ENCODE data around the gene RBM10. TPM values are rescaled to one million over a fixed set of nuclear protein-coding genes. Genes with fewer than 3 reads are reported as not detected.
A peak's percentile ranks its signal among the peaks of the same experiment; 100 is the strongest.

Gene RBM10
- total and polyA plus RNA-seq, 2 of the 13 experiments (the other 11 are each of a cell fraction or from before 2014, with no cell fraction given): 15.9 to 43.1 TPM

GRCh38 chrX:47193475-47194193 is 48.6 kb downstream of the RBM10 start, which contains the start of gene UBA1 (continued):
- TF ChIP-seq FOXP4 (CRISPR knock-in tag; IDR thresholded peaks at IDR 0.05) (peak; percentile 34; the same call in 1 of the 2 replicates), ZBTB25 (CRISPR knock-in tag; IDR thresholded peaks at IDR 0.05) (no peak), KMT2B (CRISPR knock-in tag; IDR thresholded peaks at IDR 0.05) (peak; percentile 18; the same call in 1 of the 2 replicates), ZBTB33 (CRISPR knock-in tag; IDR thresholded peaks at IDR 0.05) (0 out of 2 replicates have a peak, but pooled peaks have one; percentile 34), ZNF510 (CRISPR knock-in tag; IDR thresholded peaks at IDR 0.05; ENCODE audit: low read depth) (no peak), ZNF687 (CRISPR knock-in tag; IDR thresholded peaks at IDR 0.05) (peak; percentile 76), ZC3H13 (CRISPR knock-in tag; IDR thresholded peaks at IDR 0.05) (0 out of 2 replicates have a peak, but pooled peaks have one; percentile 59), AHR (CRISPR knock-in tag; IDR thresholded peaks at IDR 0.05) (no peak), RAD51 (IDR thresholded peaks at IDR 0.05; ENCODE audit: borderline replicate concordance) (no peak), KLF6 (CRISPR knock-in tag; IDR thresholded peaks at IDR 0.05) (0 out of 2 replicates have a peak, but pooled peaks have one; percentile 48), ZSCAN21 (CRISPR knock-in tag; IDR thresholded peaks at IDR 0.05; ENCODE audit: borderline replicate concordance) (no peak), SPEN (CRISPR knock-in tag; IDR thresholded peaks at IDR 0.05; ENCODE audit: low read depth) (peak; percentile 63; the same call in 1 of the 2 replicates), KDM2A (CRISPR knock-in tag; IDR thresholded peaks at IDR 0.05; ENCODE audit: borderline replicate concordance, low read depth) (peak; percentile 75; the same call in 1 of the 2 replicates), CEBPB (IDR thresholded peaks at IDR 0.05; ENCODE audit: borderline replicate concordance, low read depth, low read length) (no peak), ISX (CRISPR knock-in tag; conservative IDR thresholded peaks at IDR 0.05) (no peak), ZNF350 (CRISPR knock-in tag; IDR thresholded peaks at IDR 0.05; ENCODE audit: borderline replicate concordance, low read depth) (peak; percentile 44; the same call in 1 of the 2 replicates), TCF7L2 (IDR thresholded peaks at IDR 0.05; ENCODE audit: low read depth, low read length) (no peak), HES4 (CRISPR knock-in tag; IDR thresholded peaks at IDR 0.05; ENCODE audit: borderline replicate concordance) (no peak), RBFOX2 (IDR thresholded peaks at IDR 0.05; ENCODE audit: low read depth, low read length) (peak; percentile 87)

Data from HepG2 (cell line).